NCI-H2029 (cell line): ENCODE data around the gene ZNF490.

ENCODE experiments used
- DNase-seq: peaks from one replicate; lab custom pipeline; 2025; lab: John Stamatoyannopoulos, UW

Gene ZNF490

GRCh38 chr19:12543855-12544254, 66.8 kb downstream of the ZNF490 start:
- no peak for DNase-seq
